GM12892 (cell line): ENCODE results near the gene USP11.

Source experiments
- POLR2A ChIP-seq: IDR thresholded peaks from 2 replicates; pipeline ENCODE4 v1.6.1; 2011; ENCODE audit warnings: low read depth, low read length, control low read depth
- POLR2AphosphoS5 ChIP-seq: IDR thresholded peaks from 2 replicates; pipeline ENCODE4 v1.6.1; 2011; ENCODE audit warnings: low read depth, low read length, control low read depth

GRCh38 chrX:47198687-47199080 lies 34.1 kb upstream of the USP11 start:
- no peak for TF ChIP-seq POLR2A
- no peak for TF ChIP-seq POLR2AphosphoS5
